KG1 (cell line): ENCODE data around the gene PODXL.
"Not testable (repeated sequence)": the region's sequence is repeated elsewhere in the genome, so short reads cannot be mapped to it uniquely, and the experiment has no call there.

Experiments
- DNase-seq: peaks from one replicate; lab custom pipeline; 2025; lab: John Stamatoyannopoulos, UW

The PODXL gene

GRCh38 chr7:131538071-131538812, 18.2 kb downstream of the PODXL start:
- no peak for DNase-seq

DNA sequence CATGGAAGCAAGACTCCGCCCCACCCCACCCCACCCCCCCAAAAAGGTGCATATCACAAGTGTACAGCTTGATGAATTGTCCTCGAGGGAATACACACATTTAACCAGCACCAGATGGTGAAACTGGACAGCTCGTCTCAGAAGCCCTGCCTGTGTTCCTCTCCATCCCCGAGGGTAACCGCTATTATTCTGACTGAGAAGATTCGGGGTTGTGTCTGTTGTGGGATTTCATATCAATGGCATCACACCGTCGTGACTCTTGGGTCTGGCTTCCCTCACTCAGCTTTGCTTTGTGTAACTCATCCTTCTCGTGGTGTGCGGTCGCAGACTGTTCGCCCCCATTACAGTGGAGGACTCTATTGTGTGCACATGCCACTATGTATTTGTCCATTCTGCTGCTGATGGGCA, 18.9 kb downstream of the PODXL start:
- no peak for DNase-seq

DNA sequence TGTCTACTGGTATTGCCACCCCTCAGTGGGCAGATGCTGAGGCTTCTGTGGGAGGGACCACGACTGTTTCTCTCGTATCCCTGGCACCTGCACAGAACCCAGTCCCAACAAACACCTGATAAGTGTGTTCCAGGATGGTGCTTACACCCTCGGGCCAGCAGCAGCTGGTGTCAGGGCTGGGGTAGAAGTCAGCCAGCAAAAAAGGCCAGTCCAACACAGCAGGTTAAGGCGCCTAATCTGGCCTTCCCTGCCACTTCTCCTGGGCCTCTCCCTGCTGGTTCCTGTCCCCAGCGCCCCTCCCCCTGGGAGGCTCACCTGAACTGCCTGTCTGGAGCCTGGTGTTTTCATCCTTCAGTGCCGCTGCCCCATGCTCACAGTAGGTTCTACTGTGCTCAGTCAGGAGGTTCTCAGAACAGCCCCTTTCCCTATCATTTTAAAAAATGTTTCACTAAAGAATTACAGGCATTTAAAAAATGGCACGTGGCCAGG, 20.0 kb downstream of the PODXL start:
- DNase-seq: no peak

- no peak for DNase-seq
These were observed 22.6 kb downstream of the PODXL start for GRCh38 chr7:131533566-131534561.

- DNase-seq: no peak
These were observed 23.3 kb downstream of the PODXL start for GRCh38 chr7:131533151-131533559.

DNA sequence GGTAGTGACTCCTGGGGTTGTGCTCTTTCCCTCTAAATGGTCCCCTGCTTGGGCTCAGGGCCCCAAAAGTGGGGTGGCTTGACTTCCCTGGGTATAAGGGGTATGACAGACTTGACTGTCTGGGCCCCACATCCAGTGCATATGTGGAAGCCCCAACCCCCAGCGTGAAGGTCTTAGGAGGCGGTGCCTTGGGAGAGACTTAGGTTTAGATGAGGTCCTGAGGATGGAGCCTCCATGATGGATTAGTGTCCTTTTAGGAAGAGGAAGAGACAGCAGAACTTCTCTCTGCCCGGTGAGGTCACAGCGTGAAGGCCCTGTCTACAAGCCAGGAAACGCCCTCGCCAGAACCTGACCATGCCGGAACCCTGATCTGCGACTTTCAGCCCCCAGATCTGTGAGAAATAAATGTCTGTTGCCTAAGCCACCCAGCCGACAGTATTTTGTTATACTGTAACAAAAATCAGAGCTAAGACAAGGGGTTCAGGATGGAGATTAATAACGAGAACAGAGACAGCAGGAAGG, 23.8 kb downstream of the PODXL start:
- no peak for DNase-seq

DNA sequence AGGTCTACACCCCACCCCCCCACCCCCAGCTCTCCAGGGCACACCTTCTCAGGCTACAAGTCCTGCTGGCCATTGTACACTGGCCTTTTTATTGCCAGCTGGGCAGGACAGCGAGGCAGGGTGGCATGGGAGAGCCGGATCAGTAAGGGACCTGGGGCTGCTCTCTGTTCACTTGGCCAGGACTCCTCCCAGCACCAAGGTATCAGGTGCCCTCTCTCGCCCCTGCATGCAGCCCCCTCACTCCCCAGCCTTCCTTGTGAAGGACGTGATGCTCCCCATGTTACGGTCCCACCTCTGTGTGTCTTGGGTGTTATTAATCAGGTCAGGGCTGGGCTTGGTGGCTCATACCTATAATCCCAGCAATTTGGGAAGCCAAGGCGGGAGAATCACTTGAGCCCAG, 26.3 kb downstream of the PODXL start:
- no peak for DNase-seq

DNA sequence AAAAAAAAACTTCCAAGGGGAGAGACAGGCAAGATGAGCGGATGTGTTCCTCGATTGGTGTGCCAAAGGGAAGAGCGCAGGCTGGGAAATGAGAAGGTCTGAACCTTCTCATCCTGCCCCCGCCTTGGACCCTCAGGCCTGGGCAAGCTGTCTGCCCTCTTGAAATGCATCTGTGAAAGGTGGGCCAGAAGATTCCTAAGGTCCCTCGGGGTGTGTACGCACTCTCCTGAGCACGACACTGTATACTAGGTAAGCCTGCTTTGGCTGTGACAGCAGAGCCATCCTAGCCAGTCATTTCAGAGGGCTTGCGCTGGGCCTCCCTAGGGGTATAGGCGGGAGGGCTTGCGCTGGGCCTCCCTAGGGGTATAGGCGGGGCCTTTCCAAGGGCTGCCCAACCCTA, 26.8 kb downstream of the PODXL start:
- DNase-seq: no peak

- no peak for DNase-seq
These were observed 27.2 kb downstream of the PODXL start for GRCh38 chr7:131529179-131529578.

DNA sequence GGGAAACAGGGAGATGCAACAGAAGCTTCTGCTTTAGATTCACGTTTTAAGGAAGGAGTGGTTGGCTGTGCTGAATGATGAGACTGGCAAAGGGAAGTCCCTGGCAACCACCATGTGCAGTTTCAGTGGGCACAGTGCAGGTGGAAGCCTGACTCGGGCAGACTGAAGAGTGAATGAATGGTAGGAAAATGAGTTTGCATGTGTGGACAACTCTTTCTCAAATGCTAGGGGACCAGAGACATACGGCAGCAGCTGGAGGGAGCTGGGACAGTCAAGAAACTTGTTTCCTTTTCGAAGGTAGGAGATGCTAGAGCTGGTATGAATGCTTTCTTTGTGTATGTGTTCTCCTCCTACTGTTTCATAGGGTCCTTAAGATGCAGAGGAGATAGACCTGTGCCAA, 29.0 kb downstream of the PODXL start:
- DNase-seq: no peak

GRCh38 chr7:131525820-131526219, 30.6 kb downstream of the PODXL start:
- DNase-seq: no peak

DNA sequence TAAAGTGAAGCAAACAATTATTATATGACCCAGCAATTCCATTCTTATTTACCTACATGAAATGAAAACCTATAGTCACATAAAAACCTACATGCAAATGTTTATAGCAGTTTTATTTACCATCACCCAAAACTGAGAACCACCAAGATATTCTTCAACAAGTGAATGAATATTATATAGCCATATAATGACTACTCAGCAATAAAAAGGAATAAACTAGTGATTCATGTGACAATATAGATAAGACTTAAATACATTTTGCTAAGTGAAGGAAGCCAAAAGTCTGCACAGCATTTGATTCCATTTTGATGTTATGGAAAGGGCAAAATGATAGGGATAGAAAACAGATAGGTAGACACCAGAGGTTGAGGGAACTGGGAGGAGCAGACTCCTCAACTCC, 31.7 kb downstream of the PODXL start:
- DNase-seq: no peak

DNA sequence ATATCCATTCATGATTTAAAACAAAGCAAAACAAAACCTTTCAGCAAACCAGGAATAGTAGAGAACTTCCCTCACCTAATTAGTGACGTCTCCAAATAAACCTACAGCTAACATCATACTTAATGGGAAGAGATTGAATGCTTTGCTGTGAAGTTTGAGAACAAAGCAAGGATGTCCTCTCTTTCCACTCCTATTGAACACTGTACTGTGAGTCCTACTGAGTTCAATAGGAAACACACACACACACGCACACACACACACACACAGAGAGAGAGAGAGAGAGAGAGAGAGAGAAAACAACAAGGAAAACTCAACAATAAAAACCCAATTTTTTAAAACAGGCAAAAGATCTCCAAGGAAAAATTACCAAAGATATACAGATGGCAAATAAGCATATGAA, 32.3 kb downstream of the PODXL start:
- DNase-seq: no peak

DNA sequence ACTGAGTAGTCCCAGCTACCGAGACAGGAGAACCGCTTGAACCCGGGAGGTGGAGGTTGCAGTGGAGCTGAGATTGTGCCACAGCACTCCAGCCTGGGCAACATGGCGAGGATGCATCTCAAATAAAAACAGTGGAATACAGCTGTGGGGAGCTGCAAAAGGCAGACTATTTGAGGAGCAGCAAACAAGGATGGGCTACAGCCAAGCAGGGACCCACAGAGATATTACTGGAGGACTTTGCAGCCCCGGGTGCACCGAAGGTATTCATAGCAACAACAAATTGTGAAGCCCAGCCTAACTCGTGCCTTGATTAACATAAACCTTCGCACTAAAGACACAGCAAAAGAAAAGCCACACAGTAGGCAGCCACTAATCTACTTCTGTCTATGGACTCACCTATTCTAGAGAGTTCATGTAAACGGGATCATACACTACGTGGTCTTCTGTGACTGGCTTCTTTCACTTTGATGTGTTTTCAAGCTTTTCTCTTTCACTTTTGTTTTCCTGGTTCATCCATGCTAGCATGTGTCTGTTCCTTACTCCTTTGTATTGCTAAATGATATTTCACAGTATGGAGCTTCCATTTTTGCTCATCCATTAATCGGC, 34.0 kb downstream of the PODXL start:
- no peak for DNase-seq

DNA sequence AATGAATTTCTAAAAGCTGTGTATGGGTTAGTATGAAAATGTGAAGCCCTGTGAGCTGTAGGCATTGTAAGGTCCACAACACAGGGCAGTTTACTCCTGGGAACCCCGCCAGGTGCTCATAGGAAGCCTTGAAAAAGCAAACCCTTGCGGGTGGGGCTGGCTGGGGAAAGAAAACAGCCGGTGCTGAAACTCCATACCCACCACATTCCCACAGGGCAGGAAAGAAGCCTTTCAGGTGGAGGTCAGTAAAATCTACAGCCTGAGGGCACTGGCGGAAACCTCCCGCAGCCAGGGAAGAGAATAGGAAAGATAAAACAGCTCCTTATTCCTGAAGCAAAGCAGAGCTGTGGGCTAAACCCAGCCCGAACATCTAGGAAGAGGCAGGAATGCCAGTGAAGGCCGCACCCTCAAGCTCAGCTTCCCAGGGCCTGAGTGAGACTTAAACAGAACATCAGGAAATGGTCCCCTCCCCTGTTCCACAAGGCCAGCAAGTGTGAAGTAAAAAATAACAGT, 34.7 kb downstream of the PODXL start:
- DNase-seq: no peak

GRCh38 chr7:131518626-131519025, 37.8 kb downstream of the PODXL start:
- DNase-seq: no peak

DNA sequence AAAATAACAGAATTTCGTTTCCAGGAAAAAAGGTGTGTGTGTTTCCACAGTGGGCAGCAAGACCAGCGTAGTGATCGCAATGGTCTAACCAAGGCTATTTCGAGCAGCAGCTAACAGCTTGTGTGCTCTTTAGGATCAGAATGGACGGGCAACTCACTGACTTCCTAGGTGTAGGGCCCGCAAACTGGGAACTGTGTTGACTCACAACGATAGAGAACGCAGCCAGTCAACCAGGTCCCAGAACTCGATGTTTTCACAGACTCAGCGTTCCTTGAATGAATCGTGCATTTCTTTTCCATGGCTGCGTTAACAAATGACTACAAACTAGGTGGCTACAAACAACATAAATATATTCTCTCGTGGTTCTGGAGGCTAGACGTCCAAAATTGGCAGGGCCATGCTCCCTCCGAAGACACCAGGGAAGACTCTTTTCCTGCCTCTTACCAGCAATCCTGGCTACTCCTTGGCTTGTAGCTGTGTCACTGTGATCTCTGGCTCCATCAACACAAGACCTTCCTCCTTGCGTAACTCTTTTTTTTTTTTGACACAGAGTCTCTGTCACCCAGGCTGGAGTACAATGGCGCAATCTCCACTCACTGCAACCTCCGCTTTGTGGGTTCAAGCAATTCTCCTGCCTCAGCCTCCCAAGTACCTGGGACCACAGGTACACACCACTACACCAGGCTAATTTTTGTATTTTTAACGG, 39.1 kb downstream of the PODXL start:
- no peak for DNase-seq

DNA sequence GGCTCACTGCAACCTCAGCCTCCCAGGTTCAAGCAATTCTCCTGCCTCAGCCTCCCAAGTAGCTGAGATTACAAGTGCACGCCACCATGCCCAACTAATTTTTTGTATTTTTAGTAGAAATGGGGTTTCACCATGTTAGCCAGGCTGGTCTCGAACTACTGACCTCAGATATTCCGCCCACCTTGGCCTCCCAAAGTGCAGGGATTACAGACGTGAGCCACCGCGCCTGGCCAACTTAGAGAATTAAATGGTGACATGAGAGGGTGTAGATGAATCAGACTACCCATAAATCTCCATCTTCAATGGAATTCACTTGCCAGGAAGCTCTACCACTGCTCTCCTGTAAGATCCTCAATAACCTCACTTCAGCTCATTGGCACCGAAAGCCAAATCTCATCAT, 41.0 kb downstream of the PODXL start:
- DNase-seq: not testable (repeated sequence)

DNA sequence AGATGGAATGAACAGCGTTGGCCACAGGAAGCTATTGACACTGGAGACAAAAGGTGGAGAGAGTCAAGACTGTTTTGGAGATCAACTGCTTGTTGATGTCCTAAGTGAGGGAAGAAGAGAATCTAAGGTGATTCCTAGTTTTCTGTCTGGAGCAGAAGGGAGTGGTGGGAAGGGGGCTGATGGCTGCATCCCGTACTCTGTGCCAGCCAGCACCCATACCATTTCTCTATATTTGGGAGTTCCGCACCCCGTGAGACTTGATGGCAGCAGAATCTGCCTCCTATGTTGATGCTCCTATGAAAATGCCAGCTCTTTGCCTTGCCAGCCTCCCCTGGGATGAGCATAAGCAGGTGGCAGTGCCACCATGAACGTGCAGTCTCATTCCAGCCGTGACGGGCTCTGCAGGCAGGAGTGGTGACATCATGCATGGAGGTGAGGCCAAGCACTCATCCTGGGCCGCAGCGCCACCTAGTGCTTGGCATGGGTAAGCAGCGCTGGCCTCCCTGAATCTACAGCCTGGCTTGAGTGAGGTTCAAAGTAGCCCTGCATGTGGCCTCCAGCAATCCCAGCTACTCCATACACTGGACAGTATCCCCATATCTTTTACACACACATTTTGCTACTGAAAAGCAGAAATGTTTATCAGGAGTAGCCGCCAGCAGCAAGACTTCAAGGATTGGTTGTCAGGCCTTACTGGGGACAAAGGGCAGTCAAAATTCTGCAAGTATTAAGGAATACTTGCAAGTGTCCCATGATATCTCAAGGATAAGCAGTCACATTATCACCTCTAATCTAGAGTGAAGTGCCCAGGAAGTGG, 43.0 kb downstream of the PODXL start:
- DNase-seq: peak; percentile 9

DNA sequence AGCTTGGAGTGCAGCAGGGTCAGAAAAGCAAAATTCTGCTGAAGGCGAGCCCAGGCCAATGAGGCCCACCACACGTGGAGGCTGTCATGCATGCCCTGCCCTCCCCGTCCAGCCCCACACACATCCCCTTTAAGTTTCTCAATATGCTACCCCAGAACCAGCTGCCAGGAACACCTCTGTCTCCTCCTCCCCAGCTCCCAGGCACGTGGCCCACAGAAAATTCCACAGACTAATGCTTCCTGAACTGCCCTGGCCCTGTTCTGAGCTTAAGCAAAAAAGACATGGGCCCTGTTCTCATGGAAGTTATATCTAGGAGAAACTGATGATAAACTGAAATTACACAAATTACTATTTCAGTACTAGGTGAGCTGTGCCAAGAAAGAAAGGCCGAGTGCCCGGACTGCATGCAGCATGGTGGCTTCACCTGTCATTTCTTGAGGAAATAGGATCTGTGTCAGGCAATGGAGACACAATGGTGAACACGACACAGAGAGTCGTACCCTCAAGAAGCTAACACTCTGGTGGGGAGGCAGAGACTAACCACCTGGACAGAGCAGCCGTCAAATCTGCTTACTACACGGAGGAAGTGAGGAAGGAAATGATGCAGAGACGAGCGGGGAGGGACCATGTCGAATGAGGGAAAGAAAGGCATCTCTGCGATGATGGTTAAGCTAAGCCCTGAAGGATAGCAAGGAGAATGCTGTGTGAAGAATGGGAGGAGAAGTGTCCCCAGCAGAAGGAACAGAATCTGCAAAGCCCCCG, 44.5 kb downstream of the PODXL start:
- no peak for DNase-seq
